OCI-LY3 (cell line): ENCODE data around the gene NAPEPLD.
"Not testable (repeated sequence)": the region's sequence is repeated elsewhere in the genome, so short reads cannot be mapped to it uniquely, and the experiment has no call there.

Source experiments
- CTCF ChIP-seq: fragments of 200-600, 300-600 bp; sonication (generic); IDR thresholded peaks from 2 replicates; pipeline ENCODE4 v1.5.1; 2014; ENCODE audit warnings: antibody characterized with exemption, low read length, low read depth
- EZH2phosphoT487 ChIP-seq: fragments of 200-600 bp; shearing (Covaris generic); IDR thresholded peaks from 2 replicates; pipeline ENCODE4 v1.6.1; 2018; ENCODE audit warnings: antibody characterized with exemption, mixed run types, low read depth

GRCh38 chr7:103151993-103152676 lies 3.2 kb upstream of the NAPEPLD start:
- TF ChIP-seq CTCF, EZH2phosphoT487: not testable (repeated sequence)
